MV-4-11 (cell line): ENCODE measurements around the gene CDKN1A.
"Not testable (repeated sequence)": the region's sequence is repeated elsewhere in the genome, so short reads cannot be mapped to it uniquely, and the experiment has no call there.

Experiments
- DNase-seq: peaks from one replicate; lab custom pipeline; 2025; lab: John Stamatoyannopoulos, UW

The CDKN1A gene

GRCh38 chr6:36678488-36679042 is at the start of gene CDKN1A:
Gene CDKN1A (plus strand): TSS chr6:36678714. CDS start chr6:36684102, 5,388 bp downstream.
- peak; percentile 85 for DNase-seq

- DNase-seq = no peak
These were observed 48.7 kb upstream of the CDKN1A start for GRCh38 chr6:36629784-36630183.

GRCh38 chr6:36631326-36632011 is 47.0 kb upstream of the CDKN1A start:
- no peak for DNase-seq

GRCh38 chr6:36633370-36633769 is 45.1 kb upstream of the CDKN1A start:
- DNase-seq = no peak

- no peak for DNase-seq
These were observed 44.6 kb upstream of the CDKN1A start for GRCh38 chr6:36633915-36634314.

- DNase-seq = no peak
These were observed 44.0 kb upstream of the CDKN1A start for GRCh38 chr6:36634317-36635108.

- DNase-seq = no peak
These were observed 42.2 kb upstream of the CDKN1A start for GRCh38 chr6:36636283-36636682.

- DNase-seq = no peak
These were observed 41.7 kb upstream of the CDKN1A start for GRCh38 chr6:36636687-36637418.

GRCh38 chr6:36638579-36638978 is 39.9 kb upstream of the CDKN1A start:
- DNase-seq = no peak

GRCh38 chr6:36639171-36639808 is 39.2 kb upstream of the CDKN1A start:
- no peak for DNase-seq

- DNase-seq = no peak
These were observed 37.0 kb upstream of the CDKN1A start for GRCh38 chr6:36641543-36641942.

- DNase-seq = no peak
These were observed 35.3 kb upstream of the CDKN1A start for GRCh38 chr6:36642913-36643817.

- peak; percentile 40 for DNase-seq
These were observed 34.5 kb upstream of the CDKN1A start for GRCh38 chr6:36643977-36644376.

GRCh38 chr6:36649086-36649485 is 29.4 kb upstream of the CDKN1A start:
- DNase-seq = no peak

- peak; percentile 44 for DNase-seq
These were observed 28.6 kb upstream of the CDKN1A start for GRCh38 chr6:36649701-36650484.

- DNase-seq = peak; percentile 98
These were observed 27.6 kb upstream of the CDKN1A start for GRCh38 chr6:36650848-36651478.

GRCh38 chr6:36651659-36652379 is 26.7 kb upstream of the CDKN1A start:
- DNase-seq = peak; percentile 39

GRCh38 chr6:36654469-36654868 is 24.0 kb upstream of the CDKN1A start:
- not testable (repeated sequence) for DNase-seq
